GM19372 (cell line): ENCODE data around the gene KRTDAP.

ENCODE experiments used
- ATAC-seq: cut with Tn5 transposase; IDR thresholded peaks from one replicate; pipeline ENCODE4 v1.9.1; 2021; ENCODE audit warnings: mild to moderate bottlenecking, low read depth, moderate library complexity; ENCODE audit not compliant: unreplicated experiment

Gene KRTDAP

DNA sequence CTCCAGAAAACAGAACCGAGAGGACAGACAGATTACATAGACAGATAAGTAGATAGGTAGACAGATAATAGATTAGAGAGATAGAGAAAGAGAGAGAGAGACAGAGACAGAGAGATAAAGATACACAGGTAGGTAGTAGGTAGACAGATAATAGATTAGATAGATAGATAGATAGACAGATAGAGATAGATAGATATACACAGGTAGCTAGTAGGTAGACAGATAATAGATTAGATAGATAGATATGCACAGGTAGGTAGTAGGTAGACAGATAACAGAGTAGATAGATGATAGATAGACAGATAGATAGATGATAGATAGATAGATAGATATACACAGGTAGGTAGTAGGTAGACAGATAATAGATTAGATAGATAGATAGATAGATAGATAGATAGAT is 32.1 kb downstream of the KRTDAP start:
- ATAC-seq = no peak

DNA sequence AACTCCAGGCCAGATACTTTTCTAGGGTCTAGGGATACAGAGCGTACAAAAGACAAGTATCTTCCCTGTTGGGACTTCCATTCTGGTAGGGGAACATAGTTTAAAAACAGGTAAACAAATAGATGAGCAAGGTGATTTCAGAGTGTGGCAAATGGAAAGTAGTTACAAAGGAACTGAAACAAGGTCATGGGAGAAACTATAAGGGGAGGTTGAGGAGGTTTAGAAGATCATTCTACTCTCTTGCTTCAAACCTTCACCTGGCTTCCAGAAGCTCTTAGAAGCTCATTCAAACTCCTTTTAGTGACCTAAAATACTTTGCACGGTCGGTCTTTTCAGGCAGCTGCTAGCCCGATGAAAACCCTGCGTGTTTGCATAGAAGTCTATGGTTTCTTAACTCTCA is 33.1 kb downstream of the KRTDAP start:
- ATAC-seq = no peak

DNA sequence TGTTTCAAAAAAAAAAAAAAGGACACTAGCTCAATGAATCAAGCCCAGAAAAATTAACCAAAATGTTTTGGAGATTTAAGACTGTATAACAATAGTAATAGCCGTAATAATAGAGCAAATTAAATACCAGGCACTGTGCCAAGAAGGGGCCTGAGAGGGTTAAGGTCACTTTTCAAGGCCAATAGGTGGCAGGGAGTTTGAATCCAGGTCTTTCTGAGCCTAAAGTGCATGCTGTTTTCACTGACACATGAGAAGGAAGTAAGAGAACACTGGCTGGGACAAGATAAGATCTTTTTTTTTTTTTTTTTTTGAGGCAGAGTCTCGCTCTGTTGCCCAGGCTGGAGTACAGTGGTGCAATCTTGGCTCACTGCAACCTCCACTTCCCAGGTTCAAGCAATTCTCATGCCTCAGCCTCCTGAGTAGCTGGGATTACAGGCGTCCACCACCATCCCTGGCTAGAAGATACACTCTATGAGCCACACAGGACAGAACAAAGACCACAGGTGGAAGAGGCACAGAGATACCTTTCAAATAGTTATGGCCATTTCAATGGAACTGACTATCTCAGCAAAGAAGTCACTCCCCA is 34.6 kb downstream of the KRTDAP start:
- ATAC-seq = no peak

DNA sequence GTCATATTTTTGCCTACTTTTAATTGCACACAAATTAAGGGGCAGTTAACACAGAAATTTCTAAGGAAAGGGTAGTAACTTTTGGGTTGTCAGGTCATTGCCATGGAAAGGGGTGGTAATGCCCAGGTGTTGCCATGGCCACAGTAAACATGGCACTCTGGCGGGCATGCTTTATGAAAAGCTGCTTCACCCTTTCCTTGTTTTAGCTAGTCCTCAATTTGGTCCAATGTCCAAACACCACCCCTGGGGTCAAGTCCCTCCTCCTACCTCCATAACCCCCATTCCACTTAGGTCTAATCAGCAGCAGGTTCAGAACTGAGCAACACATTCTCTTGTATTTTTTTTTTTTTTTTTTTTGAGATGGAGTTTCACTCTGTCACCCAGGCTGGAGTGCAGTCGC is 35.6 kb downstream of the KRTDAP start:
- no peak for ATAC-seq

DNA sequence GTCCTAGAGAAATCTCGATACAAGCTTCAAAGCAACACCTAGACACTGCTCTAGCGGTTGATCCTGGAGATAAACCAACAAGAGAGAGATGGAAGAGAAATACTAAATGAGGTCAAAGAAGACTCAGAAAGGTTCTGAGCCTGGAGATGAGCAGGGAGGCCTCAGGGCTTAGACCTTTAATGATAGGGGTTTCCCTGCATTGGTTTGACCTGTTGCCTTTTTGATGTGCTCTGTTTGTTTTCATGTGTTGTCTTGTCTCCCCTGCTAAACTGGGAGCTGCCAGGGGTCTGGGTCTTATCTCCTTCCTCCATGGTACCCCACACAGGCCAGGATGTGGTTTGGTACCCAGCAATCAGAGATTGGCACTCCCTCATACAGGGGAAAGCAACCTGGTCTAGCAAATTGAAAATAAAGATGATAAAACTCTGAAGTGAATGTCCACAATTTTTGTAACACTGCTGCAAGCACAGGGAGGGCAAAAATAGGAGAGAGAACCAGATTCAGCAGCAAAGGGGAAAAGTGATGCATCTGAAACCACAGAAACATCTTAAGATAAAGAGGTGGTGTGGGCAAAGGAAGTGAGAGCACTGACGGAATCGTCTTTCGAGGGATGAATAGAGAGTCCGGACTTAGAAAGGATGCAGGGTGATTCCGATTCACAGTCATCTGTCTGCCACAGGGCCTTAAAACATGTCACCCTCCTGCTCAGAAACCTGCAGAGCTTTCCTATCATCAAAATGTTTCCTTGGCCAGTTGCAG is 38.7 kb downstream of the KRTDAP start:
- no peak for ATAC-seq

GRCh38 chr19:35449359-35450043 is 40.8 kb downstream of the KRTDAP start:
- no peak for ATAC-seq

- ATAC-seq = no peak
Observed at GRCh38 chr19:35447606-35448469, 42.4 kb downstream of the KRTDAP start, which contains the start of gene FFAR2. TSS of gene FFAR2 (plus strand) at chr19:35448257. CDS start at chr19:35449715, 1,458 bp downstream.

DNA sequence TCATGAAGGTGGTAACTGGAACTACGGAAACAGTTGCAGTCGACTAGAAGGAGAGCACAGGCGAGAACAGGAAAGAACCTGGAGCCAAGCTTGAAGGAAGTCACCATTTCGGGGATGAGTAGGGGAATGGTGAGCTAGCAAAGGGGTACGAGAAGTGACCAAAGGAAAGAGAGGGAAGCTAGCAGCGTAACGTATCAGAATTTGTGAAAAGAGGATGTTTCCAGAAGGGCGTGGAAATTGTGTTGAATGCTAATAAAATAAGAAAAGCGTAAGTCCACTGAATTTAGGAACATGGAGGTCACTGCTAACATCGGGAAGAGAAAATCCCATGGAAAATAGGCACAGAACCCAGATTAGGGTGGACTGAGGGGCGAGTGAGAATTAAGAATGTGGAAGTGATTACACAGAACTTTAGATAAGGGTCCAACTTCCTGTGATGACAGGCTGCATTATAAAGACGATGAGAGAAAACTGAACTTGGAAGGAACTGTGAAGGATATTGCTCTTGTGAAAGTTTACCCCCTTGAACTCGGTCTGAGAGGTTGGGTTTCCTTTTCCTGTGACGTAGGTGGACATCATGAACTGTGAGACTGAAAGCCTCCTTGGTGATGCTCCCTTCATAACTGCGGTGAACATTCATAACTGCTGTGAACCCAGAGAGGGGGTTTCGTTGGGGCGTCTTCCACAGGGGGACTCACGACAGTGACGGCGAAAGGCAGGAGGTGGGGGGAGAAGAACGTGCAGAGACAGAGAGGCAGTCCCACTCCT is 44.3 kb downstream of the KRTDAP start:
- ATAC-seq = no peak

- no peak for ATAC-seq
Observed at GRCh38 chr19:35444735-35445134, 45.5 kb downstream of the KRTDAP start.

DNA sequence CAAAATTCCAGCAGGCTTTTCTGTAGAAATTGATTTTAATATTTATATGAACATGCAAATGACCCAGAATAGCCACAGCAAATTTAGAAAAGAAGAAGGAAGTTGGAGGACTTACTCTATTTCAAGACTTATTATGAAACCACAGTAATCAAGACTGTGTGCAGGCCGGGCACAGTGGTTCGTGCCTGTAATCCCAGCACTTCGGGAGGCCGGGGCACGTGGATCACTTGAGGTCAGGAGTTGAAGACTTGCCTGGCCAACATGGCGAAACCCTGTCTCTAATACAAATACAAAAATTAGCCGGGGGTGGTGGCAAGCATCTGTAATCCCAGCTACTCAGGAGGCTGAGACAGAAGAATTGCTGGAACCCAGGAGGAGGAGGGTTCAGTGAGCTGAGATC is 48.2 kb downstream of the KRTDAP start:
- ATAC-seq = no peak

GRCh38 chr19:35439921-35440320 is 50.3 kb downstream of the KRTDAP start:
- no peak for ATAC-seq

DNA sequence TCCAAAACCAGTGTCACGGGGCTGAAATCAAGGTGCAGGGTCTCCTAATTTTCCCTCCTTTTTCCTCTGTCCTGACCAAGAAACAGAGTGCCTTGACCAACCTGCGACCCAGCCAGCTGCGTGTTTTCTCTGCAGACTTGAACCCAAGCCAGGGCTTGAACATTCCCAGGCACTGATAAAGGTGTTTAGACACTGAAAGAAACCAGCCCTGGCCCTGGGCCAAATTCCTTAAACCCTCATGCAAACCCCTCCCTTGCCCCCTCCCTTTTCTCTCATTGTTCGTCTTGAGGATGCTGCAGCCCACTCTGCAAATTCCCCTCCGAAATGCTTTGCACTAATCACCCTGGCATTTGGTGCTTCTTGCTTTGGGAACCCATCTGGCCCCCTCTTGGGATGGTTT is 51.7 kb downstream of the KRTDAP start:
- ATAC-seq = no peak

DNA sequence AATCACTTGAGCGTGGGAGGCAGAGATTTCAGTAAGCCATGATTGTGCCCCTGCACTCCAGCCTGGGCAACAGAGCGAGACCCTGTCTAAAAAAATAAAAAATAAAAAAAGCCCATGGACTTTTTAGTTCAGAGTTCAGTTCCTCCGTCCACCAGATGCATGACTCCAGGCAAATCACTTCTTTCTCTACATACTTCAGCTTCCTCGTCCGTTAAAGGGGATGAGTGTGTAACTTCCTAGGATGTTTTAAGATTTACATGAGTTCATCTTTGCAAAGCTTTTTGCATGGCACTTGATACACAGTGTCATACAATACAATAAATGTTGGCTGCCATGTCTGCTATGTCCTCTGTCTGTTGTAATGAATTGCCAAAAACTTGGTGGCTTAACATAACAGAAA is 52.2 kb downstream of the KRTDAP start:
- no peak for ATAC-seq

GRCh38 chr19:35437406-35437951 is 52.8 kb downstream of the KRTDAP start:
- no peak for ATAC-seq
